ENCODE measurements around the gene TKFC. TPM values are rescaled to one million over a fixed set of nuclear protein-coding genes. Genes with fewer than 3 reads are reported as not detected.
A peak's percentile ranks its signal among the peaks of the same experiment; 100 is the strongest.
"Not testable (repeated sequence)": the region's sequence is repeated elsewhere in the genome, so short reads cannot be mapped to it uniquely, and the experiment has no call there.

Gene TKFC
- total RNA-seq, 2 experiments from 2014 or later = 118 to 120 TPM

- Mint-ChIP-seq H3K27ac (no peak overlapping the region), H3K27me3 (no peaks in the 10 kb centered on the region), H3K4me3 (no peak overlapping the region), H3K4me1 (ENCODE audit: low read depth) (no peaks in the 10 kb centered on the region), H3K36me3 (peaks cover 14% of the 10 kb centered on the region), H3K9me3 (peaks cover 3% of the 10 kb centered on the region)
- intact Hi-C loops (cut with micrococcal nuclease) = no loop called here
- DNase-seq = no peak
- ChIA-PET CTCF (interaction anchor here (9.6 kb wide), 1 partner anchor 41 kb away, joined by 310 read pairs; the partner anchor contains the start of genes DDB1 and TKFC), POLR2A (no interaction called here)
Measured at GRCh38 chr11:61377461-61378160, 44.6 kb downstream of the TKFC start.

GRCh38 chr11:61378713-61379313 lies 45.8 kb downstream of the TKFC start:
- ChIA-PET POLR2A (no interaction called here), CTCF (interaction anchor here (0.9 to 9.6 kb wide), 2 partner anchors 42 to 55 kb away, joined by 3 to 310 read pairs; partner anchors contain the start of genes DDB1 and TKFC)
- Mint-ChIP-seq H3K36me3 (peaks cover 12% of the 10 kb centered on the region), H3K9me3 (peaks cover 3% of the 10 kb centered on the region), H3K4me3 (no peak overlapping the region), H3K27ac (no peak overlapping the region), H3K27me3 (no peaks in the 10 kb centered on the region), H3K4me1 (ENCODE audit: low read depth) (no peaks in the 10 kb centered on the region)
- no peak for DNase-seq
- intact Hi-C loops (cut with micrococcal nuclease) = no loop called here

GRCh38 chr11:61380884-61381283 lies 47.9 kb downstream of the TKFC start:
- no peak for DNase-seq
- no peak overlapping the region for H3K4me3 Mint-ChIP-seq
- peaks cover 4% of the 10 kb centered on the region for H3K4me1 Mint-ChIP-seq (ENCODE audit: low read depth)
- peaks cover 6% of the 10 kb centered on the region for H3K36me3 Mint-ChIP-seq
- intact Hi-C loops (cut with micrococcal nuclease) = no loop called here
- ChIA-PET CTCF (interaction anchor here (9.6 kb wide), 1 partner anchor 44 kb away, joined by 310 read pairs; the partner anchor contains the start of genes DDB1 and TKFC), POLR2A (interaction anchor here (0.9 kb wide), 1 partner anchor 12 kb away, joined by 3 read pairs; the partner anchor contains the start of gene TMEM216)
- no peak overlapping the region for H3K27ac Mint-ChIP-seq
- H3K27me3 Mint-ChIP-seq = no peaks in the 10 kb centered on the region
- no peaks in the 10 kb centered on the region for H3K9me3 Mint-ChIP-seq

- CTCF ChIA-PET = interaction anchor here (1.0 to 9.6 kb wide), 8 partner anchors 9 to 130 kb away, joined by 3 to 310 read pairs (median 14); partner anchors contain the start of genes CYB561A3, DDB1, TKFC and TMEM138
- H3K27me3 Mint-ChIP-seq; H3K27ac Mint-ChIP-seq; POLR2A ChIA-PET; H3K4me3 Mint-ChIP-seq; H3K36me3 Mint-ChIP-seq; intact Hi-C loops (cut with micrococcal nuclease); H3K9me3 Mint-ChIP-seq; H3K4me1 Mint-ChIP-seq (ENCODE audit: low read depth); DNase-seq: not testable (repeated sequence)
Measured at GRCh38 chr11:61383859-61384258, 50.8 kb downstream of the TKFC start.

- Mint-ChIP-seq H3K27me3 (no peaks in the 10 kb centered on the region), H3K27ac (no peak overlapping the region), H3K4me1 (ENCODE audit: low read depth) (peaks cover 4% of the 10 kb centered on the region), H3K4me3 (no peak overlapping the region), H3K9me3 (no peaks in the 10 kb centered on the region), H3K36me3 (no peaks in the 10 kb centered on the region)
- intact Hi-C loops (cut with micrococcal nuclease) = loop anchor here (1.0 kb wide), 1 partner anchor 48 kb away; no protein-coding TSS in a partner anchor
- POLR2A ChIA-PET = interaction anchor here (1.2 to 3.0 kb wide), 2 partner anchors 49 to 51 kb away, joined by 4 to 15 read pairs; partner anchors contain the start of genes DDB1 and TKFC
- CTCF ChIA-PET = interaction anchor here (0.6 to 9.6 kb wide), 36 partner anchors 8 to 553 kb away, joined by 3 to 310 read pairs (median 6); partner anchors contain the start of genes CYB561A3, DDB1, SDHAF2 and TKFC
- no peak for DNase-seq
Measured at GRCh38 chr11:61384271-61385242, 51.5 kb downstream of the TKFC start.

GRCh38 chr11:61390161-61390560 lies 57.1 kb downstream of the TKFC start:
- peaks cover 3% of the 10 kb centered on the region for H3K36me3 Mint-ChIP-seq
- no peak for DNase-seq
- H3K9me3 Mint-ChIP-seq = no peaks in the 10 kb centered on the region
- H3K27ac Mint-ChIP-seq = no peak overlapping the region
- CTCF ChIA-PET = interaction anchor here (0.8 to 3.2 kb wide), 3 partner anchors 39 to 56 kb away, joined by 3 to 9 read pairs (median 9); partner anchors contain the start of genes CPSF7 and SDHAF2
- POLR2A ChIA-PET = interaction anchor here (1.8 to 3.3 kb wide), 2 partner anchors 28 to 56 kb away, joined by 6 to 12 read pairs; partner anchors contain the start of genes CYB561A3, DDB1, TKFC and TMEM138
- no peaks in the 10 kb centered on the region for H3K27me3 Mint-ChIP-seq
- H3K4me3 Mint-ChIP-seq = no peak overlapping the region
- peaks cover 22% of the 10 kb centered on the region for H3K4me1 Mint-ChIP-seq (ENCODE audit: low read depth)
- intact Hi-C loops (cut with micrococcal nuclease) = no loop called here

- peak; percentile 25 for DNase-seq
- peaks cover 18% of the 10 kb centered on the region for H3K4me1 Mint-ChIP-seq (ENCODE audit: low read depth)
- intact Hi-C loops (cut with micrococcal nuclease) = loop anchor here (1.0 to 2.0 kb wide), 3 partner anchors 31 to 60 kb away; partner anchors contain the start of genes DDB1, SDHAF2, TKFC and TMEM138
Measured at GRCh38 chr11:61392981-61393595, 60.1 kb downstream of the TKFC start.

More at GRCh38 chr11:61392981-61393595, 60.1 kb downstream of the TKFC start:
- CTCF ChIA-PET = interaction anchor here (1.0 to 3.2 kb wide), 14 partner anchors 8 to 139 kb away, joined by 3 to 50 read pairs (median 7); partner anchors contain the start of genes CPSF7, CYB561A3, SDHAF2 and TMEM138
- Mint-ChIP-seq H3K36me3 (peaks cover 11% of the 10 kb centered on the region), H3K9me3 (no peaks in the 10 kb centered on the region), H3K27ac (peak overlapping the region; percentile 89), H3K27me3 (no peaks in the 10 kb centered on the region), H3K4me3 (peak overlapping the region; percentile 87)
- POLR2A ChIA-PET = interaction anchor here (1.0 to 3.3 kb wide), 7 partner anchors 8 to 59 kb away, joined by 3 to 16 read pairs (median 4); partner anchors contain the start of genes CPSF7, CYB561A3, DDB1 and SDHAF2

Other genes starting within 250 kb of the TKFC start
- 100 to 1,000 TPM; 302 to 306 TPM for gene CD5, start 230.7 kb upstream of the TKFC start, total RNA-seq
- gene VPS37C, start 171.8 kb upstream of the TKFC start, total RNA-seq = 1 to 10 TPM; 9.0 TPM
- gene PGA3, start 129.7 kb upstream of the TKFC start, total RNA-seq = not detected
- gene PGA4, start 110.9 kb upstream of the TKFC start, total RNA-seq = not detected
- not detected for gene PGA5, start 92.1 kb upstream of the TKFC start, total RNA-seq
- 1 to 10 TPM; 1.1 to 1.4 TPM for gene VWCE, start 37.9 kb upstream of the TKFC start, total RNA-seq
- gene DDB1, start 123 bp upstream of the TKFC start, total RNA-seq = 100 to 1,000 TPM; 222 to 223 TPM
- 10 to 100 TPM; 32.3 to 32.9 TPM for gene CYB561A3, start 28.7 kb downstream of the TKFC start, total RNA-seq
- gene TMEM138, start 29.1 kb downstream of the TKFC start, total RNA-seq = 10 to 100 TPM; 33.7 to 34.6 TPM
- gene TMEM216, start 59.4 kb downstream of the TKFC start, total RNA-seq = 1 to 10 TPM; 9.2 to 10.0 TPM
- 100 to 1,000 TPM in 1 of 2 experiments, 10 to 100 TPM in 1; 90.9 to 100 TPM for gene CPSF7, start 96.7 kb downstream of the TKFC start, total RNA-seq
- 10 to 100 TPM; 31.4 to 35.4 TPM for gene SDHAF2, start 96.9 kb downstream of the TKFC start, total RNA-seq
- not detected for gene LRRC10B, start 175.5 kb downstream of the TKFC start, total RNA-seq
- not detected for gene SYT7, start 247.8 kb downstream of the TKFC start, total RNA-seq